Keratinocyte (primary cell): ENCODE results near the gene RPL34. TPM values are rescaled to one million over a fixed set of nuclear protein-coding genes. Genes with fewer than 3 reads are reported as not detected.
A peak's percentile ranks its signal among the peaks of the same experiment; 100 is the strongest.

Experiments used
- DNase-seq: peaks from one replicate; pipeline ENCODE4 v3.0.0-alpha.2; 2011; ENCODE audit warnings: low read depth, missing footprints, low spot score
- FAIRE-seq: peaks from 2 replicates; lab custom pipeline; 2011; peaks lifted over from hg19 to GRCh38; lab: Jason Lieb, UNC
- H2AFZ ChIP-seq: 2 replicates; pipeline ENCODE4 v1.6.0; 2012; ENCODE audit warnings: low read length, control low read depth, inconsistent platforms; ENCODE audit not compliant: control insufficient read depth
- H3K27ac ChIP-seq: 2 replicates; pipeline ENCODE4 v1.5.1; 2011; ENCODE audit warnings: low read length; ENCODE audit not compliant: control insufficient read depth, insufficient read depth
- H3K27me3 ChIP-seq: 3 replicates; pipeline ENCODE4 v1.6.0; 2011; ENCODE audit warnings: low read length; ENCODE audit not compliant: control insufficient read depth, insufficient read depth; ENCODE audit errors: extremely low read depth
- H3K36me3 ChIP-seq, 2 experiments: 2 replicates in 1 of 2; 3 replicates in 1 of 2; pipeline ENCODE4 v1.5.1; 2011; ENCODE audit warnings: low read length in 2 of 2, mild to moderate bottlenecking in 1 of 2; ENCODE audit not compliant: control insufficient read depth in 2 of 2, insufficient read depth in 2 of 2; ENCODE audit errors: extremely low read depth in 1 of 2
- H3K4me1 ChIP-seq: 3 replicates; pipeline ENCODE4 v1.5.1; 2011; ENCODE audit warnings: low read length; ENCODE audit not compliant: control insufficient read depth, insufficient read depth; ENCODE audit errors: extremely low read depth
- H3K4me2 ChIP-seq: 3 replicates; pipeline ENCODE4 v1.6.0; 2011; ENCODE audit warnings: low read depth, low read length; ENCODE audit not compliant: control insufficient read depth, insufficient read depth; ENCODE audit errors: extremely low read depth
- H3K4me3 ChIP-seq, 3 experiments: fragments of 200-600 bp in 1 of 3; sonication (generic) in 1 of 3; 2 replicates in 2 of 3; 3 replicates in 1 of 3; pipeline ENCODE4 v1.5.1; 2011 to 2016; ENCODE audit warnings: low read length in 3 of 3, mild to moderate bottlenecking in 3 of 3, control low read depth in 2 of 3, inconsistent platforms in 1 of 3, low read depth in 1 of 3, mixed read lengths in 1 of 3, mixed run types in 1 of 3, moderate library complexity in 1 of 3; ENCODE audit not compliant: control insufficient read depth in 2 of 3, insufficient read depth in 2 of 3; ENCODE audit errors: extremely low read depth in 1 of 3
- H3K79me2 ChIP-seq: 2 replicates; pipeline ENCODE4 v1.6.0; 2012; ENCODE audit warnings: low read length; ENCODE audit not compliant: control insufficient read depth, insufficient read depth
- H3K9ac ChIP-seq: 3 replicates; pipeline ENCODE4 v1.6.0; 2011; ENCODE audit warnings: low read length; ENCODE audit not compliant: control insufficient read depth, insufficient read depth; ENCODE audit errors: extremely low read depth
- H3K9me1 ChIP-seq: 3 replicates; pipeline ENCODE4 v1.6.0; 2011; ENCODE audit warnings: low read length; ENCODE audit not compliant: control insufficient read depth, insufficient read depth; ENCODE audit errors: extremely low read depth
- H3K9me3 ChIP-seq: 2 replicates; pipeline ENCODE4 v1.5.1; 2012; ENCODE audit warnings: low read depth, low read length; ENCODE audit not compliant: control insufficient read depth
- H4K20me1 ChIP-seq: 3 replicates; pipeline ENCODE4 v1.6.0; 2011; ENCODE audit warnings: low read length; ENCODE audit not compliant: control insufficient read depth, insufficient read depth; ENCODE audit errors: extremely low read depth
- EZH2 ChIP-seq: IDR thresholded peaks from one replicate; pipeline ENCODE4 v1.6.1; 2012; ENCODE audit warnings: inconsistent platforms, mild to moderate bottlenecking, low read length, moderate library complexity
- dilution Hi-C: fragments of 300-500 bp; cut with MboI; formaldehyde crosslinking; loops from one replicate; pipeline ENCODE4 v1.7.0; 2020; ENCODE audit warnings: low sequenced_read_pairs; ENCODE audit not compliant: extremely low pct_ligation_motif_present
- polyA plus RNA-seq, 5 experiments: library from polyadenylated mRNA; depleted of rRNA in 3 of 5; stranded (reverse) in 3 of 5; stranded (forward) in 1 of 5; unstranded in 1 of 5; fragments of >200 nt; gene quantifications; 1 replicate in 1 of 5; 2 replicates in 3 of 5; 3 replicates in 1 of 5; pipeline versions ENCODE4 v1.2.1 to v1.2.3, GENCODE V29; 2011 to 2012; ENCODE audit warnings: missing spikeins in 2 of 5, low read depth in 1 of 5, low replicate concordance in 1 of 5
- TF ChIP-seq, protein P1 (sequence below), 3 experiments: IDR thresholded peaks in 1 of 3; conservative IDR thresholded peaks in 1 of 3; optimal IDR thresholded peaks in 1 of 3; 2 replicates in 2 of 3; 3 replicates in 1 of 3; pipeline versions ENCODE3 to v1.5.1; 2011; ENCODE audit warnings: low read length in 3 of 3, mild to moderate bottlenecking in 3 of 3, moderate library complexity in 2 of 3, control low read depth in 1 of 3, inconsistent platforms in 1 of 3; ENCODE audit not compliant: insufficient read depth in 2 of 3; ENCODE audit errors: extremely low read depth in 1 of 3

Gene RPL34
- polyA plus RNA-seq, 1 donor (not counting 4 experiments of a cell fraction or from before 2014, with no cell fraction given), result 3,164 TPM

DNA sequence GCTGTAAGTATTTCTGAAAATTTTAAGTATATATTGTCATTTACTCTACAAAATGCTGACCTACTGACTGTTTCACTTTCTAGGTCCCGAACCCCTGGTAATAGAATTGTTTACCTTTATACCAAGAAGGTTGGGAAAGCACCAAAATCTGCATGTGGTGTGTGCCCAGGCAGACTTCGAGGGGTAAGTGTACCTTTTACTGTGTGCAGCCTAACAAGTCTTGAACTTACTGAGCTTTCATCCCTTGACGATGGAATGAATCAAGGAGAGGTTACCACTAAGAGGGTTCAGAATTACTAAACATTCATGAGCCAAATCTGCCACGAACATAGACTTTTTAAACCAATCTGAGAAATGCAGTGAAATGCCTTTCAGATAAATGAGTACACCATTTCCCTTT is 1.6 kb downstream of the RPL34 start:
- Histone ChIP-seq H3K9ac (peak overlapping the region; percentile 94), H3K4me1 (peaks cover 15% of the 10 kb centered on the region), H3K79me2 (peaks cover 50% of the 10 kb centered on the region), H3K27me3 (no peaks in the 10 kb centered on the region), H2AFZ (no peak overlapping the region), H3K27ac (peak overlapping the region; percentile 96), H3K36me3 (peaks cover 29 to 34% of the 10 kb centered on the region in 2 experiments), H3K9me1 (no peaks in the 10 kb centered on the region), H3K9me3 (no peaks in the 10 kb centered on the region), H3K4me2 (peak overlapping the region; percentile 73), H4K20me1 (peaks cover 29% of the 10 kb centered on the region), H3K4me3 (peak overlapping the region; percentile 82 to 85 (median 83))
- no peak for FAIRE-seq
- no peak for DNase-seq
- no peak for TF ChIP-seq EZH2
- TF ChIP-seq, protein P1, sequence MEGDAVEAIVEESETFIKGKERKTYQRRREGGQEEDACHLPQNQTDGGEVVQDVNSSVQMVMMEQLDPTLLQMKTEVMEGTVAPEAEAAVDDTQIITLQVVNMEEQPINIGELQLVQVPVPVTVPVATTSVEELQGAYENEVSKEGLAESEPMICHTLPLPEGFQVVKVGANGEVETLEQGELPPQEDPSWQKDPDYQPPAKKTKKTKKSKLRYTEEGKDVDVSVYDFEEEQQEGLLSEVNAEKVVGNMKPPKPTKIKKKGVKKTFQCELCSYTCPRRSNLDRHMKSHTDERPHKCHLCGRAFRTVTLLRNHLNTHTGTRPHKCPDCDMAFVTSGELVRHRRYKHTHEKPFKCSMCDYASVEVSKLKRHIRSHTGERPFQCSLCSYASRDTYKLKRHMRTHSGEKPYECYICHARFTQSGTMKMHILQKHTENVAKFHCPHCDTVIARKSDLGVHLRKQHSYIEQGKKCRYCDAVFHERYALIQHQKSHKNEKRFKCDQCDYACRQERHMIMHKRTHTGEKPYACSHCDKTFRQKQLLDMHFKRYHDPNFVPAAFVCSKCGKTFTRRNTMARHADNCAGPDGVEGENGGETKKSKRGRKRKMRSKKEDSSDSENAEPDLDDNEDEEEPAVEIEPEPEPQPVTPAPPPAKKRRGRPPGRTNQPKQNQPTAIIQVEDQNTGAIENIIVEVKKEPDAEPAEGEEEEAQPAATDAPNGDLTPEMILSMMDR (optimal IDR thresholded peaks at IDR 0.05 in 1 of 3, IDR thresholded peaks at IDR 0.05 in 1 of 3, conservative IDR thresholded peaks at IDR 0.05 in 1 of 3; ENCODE audit: extremely low read depth in 1 of 3, insufficient read depth in 2 of 3, low read length in 3 of 3), result no peak
- dilution Hi-C loops, result no loop called here

DNA sequence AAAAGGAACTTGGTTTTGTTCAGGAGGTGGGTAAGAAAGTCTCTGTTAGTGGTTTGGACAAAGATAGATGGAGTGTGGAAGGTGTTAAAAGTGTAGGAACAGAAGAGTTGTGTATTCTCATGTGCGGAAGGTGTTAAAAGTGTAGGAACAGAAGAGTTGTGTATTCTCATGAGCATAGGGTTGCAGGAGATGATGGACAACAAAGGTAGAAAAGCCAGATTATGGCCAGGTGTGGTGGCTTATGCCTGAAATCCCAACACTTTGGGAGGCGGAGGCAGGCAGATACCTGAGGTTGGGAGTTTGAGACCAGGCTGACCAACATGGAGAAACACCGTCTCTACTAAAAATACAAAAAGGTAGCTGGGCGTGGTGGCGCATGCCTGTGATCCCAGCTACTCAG is 2.5 kb downstream of the RPL34 start:
- peaks cover 33 to 34% of the 10 kb centered on the region in 2 experiments for H3K36me3 ChIP-seq
- FAIRE-seq, result no peak
- H2AFZ ChIP-seq, result no peak overlapping the region
- H3K4me3 ChIP-seq, result peak overlapping the region in 1 of 3 experiments; percentile 8
- DNase-seq, result no peak
- no peaks in the 10 kb centered on the region for H3K9me3 ChIP-seq
- H3K9me1 ChIP-seq, result no peaks in the 10 kb centered on the region
- dilution Hi-C loops, result no loop called here
- H3K27me3 ChIP-seq, result no peaks in the 10 kb centered on the region
- H3K27ac ChIP-seq, result no peak overlapping the region
- peaks cover 15% of the 10 kb centered on the region for H3K4me1 ChIP-seq
- TF ChIP-seq EZH2, result no peak
- TF ChIP-seq, protein P1 (optimal IDR thresholded peaks at IDR 0.05 in 1 of 3, IDR thresholded peaks at IDR 0.05 in 1 of 3, conservative IDR thresholded peaks at IDR 0.05 in 1 of 3; ENCODE audit: extremely low read depth in 1 of 3, insufficient read depth in 2 of 3, low read length in 3 of 3), result no peak
- H3K9ac ChIP-seq, result no peak overlapping the region
- H4K20me1 ChIP-seq, result peaks cover 30% of the 10 kb centered on the region
- H3K79me2 ChIP-seq, result peaks cover 52% of the 10 kb centered on the region
- H3K4me2 ChIP-seq, result peak overlapping the region; percentile 73
